K562 (cell line): ENCODE results near the gene GAPVD1.

ENCODE experiments used
- HCFC1 ChIP-seq: IDR thresholded peaks from 2 replicates; pipeline ENCODE4 v1.6.1; 2012; ENCODE audit warnings: low read depth, low read length, improper control_type of control experiment
- ZBTB8A ChIP-seq: fragments of 450-650 bp; IDR thresholded peaks from 2 replicates; pipeline ENCODE4 v1.6.1; 2018; ENCODE audit warnings: mild to moderate bottlenecking, moderate library complexity; ENCODE audit not compliant: partially characterized antibody

DNA sequence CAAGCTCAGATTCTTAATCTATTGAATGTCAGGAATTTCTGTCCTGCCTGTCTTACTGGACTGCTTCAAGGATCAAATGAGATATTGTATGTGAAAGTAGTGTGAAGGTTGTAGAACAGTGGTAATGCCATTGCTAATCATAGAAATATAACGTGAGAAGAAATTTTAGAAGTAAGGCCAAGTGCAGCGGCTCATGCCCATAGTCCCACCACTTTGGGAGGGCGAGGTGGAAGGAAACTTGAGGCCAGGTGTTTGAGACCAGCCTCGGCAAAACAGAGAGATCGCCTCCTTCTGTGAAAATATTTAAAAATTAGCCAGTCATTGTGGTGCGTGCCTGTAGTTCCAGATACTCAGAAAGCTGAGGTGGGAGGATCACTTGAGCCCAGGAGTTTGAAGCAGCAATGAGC, 15.4 kb upstream of the GAPVD1 start:
- TF ChIP-seq ZBTB8A (no peak), HCFC1 (no peak)
